K562 (cell line): ENCODE results near the gene VWF. TPM values are rescaled to one million over a fixed set of nuclear protein-coding genes. Genes with fewer than 3 reads are reported as not detected.

Source experiments
- ATAC-seq: fragments of 200-7000 bp; cut with Tn5 transposase; 3 replicates; pipeline ENCODE4 v1.9.1; 2020; ENCODE audit warnings: moderate library complexity
- BruUV-seq: library from RNA; stranded (reverse); fragments of 400-500 nt; replicated peaks from 2 replicates; lab custom pipeline; 2021; lab: Mats Ljungman, UMichigan
- CTCF ChIA-PET: fragments of 300-600 bp; formaldehyde crosslinking; extraction: SDS; loops from one replicate; lab custom pipeline; 2021; ENCODE audit warnings: low intra/inter-chr PET ratio; lab: Yijun Ruan, JAX
- POLR2A ChIA-PET: fragments of 300-600, 350-650 bp; sonication (Branson Sonifier 250); formaldehyde crosslinking; extraction: SDS; loops from one replicate; lab custom pipeline; 2021; ENCODE audit warnings: antibody characterized with exemption, inconsistent platforms; lab: Yijun Ruan, JAX
- DNase-seq, 4 experiments: peaks; one replicate each; pipeline versions ENCODE4 v3.0.0 to v3.0.0-alpha.2; 2011 to 2018; ENCODE audit warnings: low spot score in 3 of 4, mixed read lengths in 3 of 4; ENCODE audit errors: extremely low read depth in 1 of 4
- FAIRE-seq: peaks from 2 replicates; lab custom pipeline; 2011; peaks lifted over from hg19 to GRCh38; lab: Jason Lieb, UNC
- H2AFZ ChIP-seq: 2 replicates; pipeline ENCODE4 v1.6.0; 2011; ENCODE audit warnings: low read depth, low read length, control low read depth, inconsistent platforms
- H3K27ac ChIP-seq: fragments of 200-600 bp; 3 replicates; pipeline ENCODE4 v1.8.0; 2011; ENCODE audit warnings: low read depth, mild to moderate bottlenecking, control low read depth, inconsistent platforms, low read length, moderate library complexity, mixed read lengths; ENCODE audit errors: extremely low read depth
- H3K27me3 ChIP-seq, 2 experiments: fragments of 300-600 bp in 1 of 2; 2 replicates in 1 of 2; 3 replicates in 1 of 2; pipeline versions ENCODE4 v1.6.0 to v1.8.0; 2011; ENCODE audit warnings: inconsistent platforms in 2 of 2, low read length in 2 of 2, mild to moderate bottlenecking in 1 of 2, mixed read lengths in 1 of 2, moderate library complexity in 1 of 2; ENCODE audit not compliant: control insufficient read depth in 2 of 2, insufficient read depth in 2 of 2
- H3K36me3 ChIP-seq: fragments of 300-600 bp; 3 replicates; pipeline ENCODE4 v1.8.0; 2011; ENCODE audit warnings: mild to moderate bottlenecking, low read length, inconsistent platforms; ENCODE audit not compliant: control insufficient read depth, insufficient read depth
- H3K4me1 ChIP-seq, 2 experiments: fragments of 200-600 bp in 1 of 2; replicated peaks in 1 of 2; 2 replicates in 1 of 2; 3 replicates in 1 of 2; pipeline versions ENCODE4 v1.5.1 to v1.8.0; 2011; ENCODE audit warnings: inconsistent platforms in 2 of 2, low read length in 2 of 2, mild to moderate bottlenecking in 1 of 2, mixed read lengths in 1 of 2, moderate library complexity in 1 of 2; ENCODE audit not compliant: control insufficient read depth in 2 of 2, insufficient read depth in 2 of 2
- H3K4me2 ChIP-seq: 2 replicates; pipeline ENCODE4 v1.6.1; 2011; ENCODE audit warnings: low read length, control low read depth, inconsistent platforms, mixed read lengths; ENCODE audit not compliant: insufficient read depth
- H3K4me3 ChIP-seq: fragments of 200-600 bp; sonication (generic), shearing (Covaris generic); 2 replicates; pipeline ENCODE4 v1.5.1; 2016; ENCODE audit warnings: control low read depth, inconsistent platforms
- H3K79me2 ChIP-seq: fragments of 200-600 bp; 3 replicates; pipeline ENCODE4 v1.8.0; 2011; ENCODE audit warnings: low read length, inconsistent platforms; ENCODE audit not compliant: control insufficient read depth, insufficient read depth
- H3K9ac ChIP-seq, 2 experiments: 2 replicates each; pipeline versions ENCODE4 v1.6.0 to v1.6.1; 2011; ENCODE audit warnings: low read depth in 2 of 2, low read length in 2 of 2, control low read depth in 1 of 2, inconsistent platforms in 1 of 2, mild to moderate bottlenecking in 1 of 2, mixed read lengths in 1 of 2; ENCODE audit not compliant: insufficient read depth in 1 of 2
- H3K9me1 ChIP-seq: one replicate; pipeline ENCODE4 v1.6.0; 2011; ENCODE audit warnings: inconsistent platforms, mild to moderate bottlenecking, low read length, moderate library complexity; ENCODE audit not compliant: control insufficient read depth, insufficient read depth
- H3K9me3 ChIP-seq: replicated peaks from 2 replicates; pipeline ENCODE4 v1.5.1; 2011; ENCODE audit warnings: low read depth, low read length, inconsistent platforms; ENCODE audit not compliant: control insufficient read depth, insufficient read depth
- H4K20me1 ChIP-seq: replicated peaks from 2 replicates; pipeline ENCODE4 v1.6.1; 2011; ENCODE audit warnings: low read length, inconsistent platforms, mixed read lengths; ENCODE audit not compliant: control insufficient read depth, insufficient read depth
- BCL6 ChIP-seq: fragments of 250-450 bp; sonication (Bioruptor Pico); IDR thresholded peaks from 2 replicates; pipeline ENCODE4 v1.4.0; 2020
- CBX8 ChIP-seq: fragments of 200-600 bp; sonication (generic); IDR thresholded peaks from 2 replicates; pipeline ENCODE4 v1.6.1; 2012; ENCODE audit warnings: borderline replicate concordance, mixed run types, low read depth, mild to moderate bottlenecking, moderate library complexity, mixed read lengths, low read length, control low read depth, inconsistent platforms; ENCODE audit not compliant: poor library complexity, severe bottlenecking; ENCODE audit errors: extremely low read depth
- E4F1 ChIP-seq: fragments of 250-450 bp; sonication (Bioruptor Pico); IDR thresholded peaks from 2 replicates; pipeline ENCODE4 v1.5.0; 2021; ENCODE audit warnings: mild to moderate bottlenecking, borderline replicate concordance
- ESRRA ChIP-seq: fragments of 450-650 bp; IDR thresholded peaks from 2 replicates; pipeline ENCODE4 v1.6.1; 2014; ENCODE audit warnings: low read depth, mild to moderate bottlenecking, moderate library complexity, borderline replicate concordance
- HCFC1 ChIP-seq: IDR thresholded peaks from 2 replicates; pipeline ENCODE4 v1.6.1; 2012; ENCODE audit warnings: low read depth, low read length, improper control_type of control experiment
- TAF9B ChIP-seq: fragments of 450-650 bp; IDR thresholded peaks from 2 replicates; pipeline ENCODE4 v1.6.1; 2018; ENCODE audit warnings: mild to moderate bottlenecking; ENCODE audit not compliant: partially characterized antibody
- WGBS: fragments of 100-300 bp; shearing (Covaris generic); methylation state at CpG from one replicate; pipeline ENCODE4 v1.1.6; 2016; ENCODE audit warnings: low coverage, mixed read lengths; ENCODE audit not compliant: insufficient coverage; ENCODE audit errors: missing lambda C conversion rate; 5-methylcytosine and 5-hydroxymethylcytosine counted together
- in situ Hi-C: fragments of 300-500 bp; cut with MboI; formaldehyde crosslinking; loops from 4 replicates; pipeline ENCODE4 v1.15.0; 2018; ENCODE audit warnings: inconsistent platforms, mixed read lengths
- intact Hi-C: fragments of 100-400 bp; cut with micrococcal nuclease; formaldehyde crosslinking; loops from 2 replicates; pipeline ENCODE4 v1.14.2; 2022
- polyA plus RNA-seq, 8 experiments: library from polyadenylated mRNA; depleted of rRNA in 4 of 8; stranded (reverse) in 5 of 8; unstranded in 3 of 8; fragments of >200 nt; fragmentation: Nextera tagmentation in 2 of 8; fragmentation: Illumina TruSeq in 1 of 8; extraction: Ambion mirVana in 2 of 8; extraction: Trizol in 1 of 8; gene quantifications; 2 replicates each; pipeline versions ENCODE4 v1.2.1 to v1.2.3, GENCODE V29; 2011 to 2014; ENCODE audit warnings: inconsistent platforms in 1 of 8, missing spikeins in 1 of 8
- total RNA-seq, 7 experiments: library from RNA; depleted of rRNA in 6 of 7; stranded (reverse); fragments of >200 nt in 6 of 7; fragmentation: Illumina TruSeq in 2 of 7; extraction: Trizol in 2 of 7; gene quantifications; 2 replicates each; pipeline versions ENCODE4 v1.2.1 to v1.2.3, GENCODE V29; 2011 to 2021; ENCODE audit warnings: low replicate concordance in 1 of 7

The VWF gene
- total and polyA plus RNA-seq, 9 of the 15 experiments (the other 6 are each of a cell fraction or from before 2014, with no cell fraction given) = 0.53 TPM; not detected in 8

GRCh38 chr12:5923751-5924150, 200.7 kb downstream of the VWF start:
- H2AFZ ChIP-seq = no peak overlapping the region
- TF ChIP-seq E4F1 (CRISPR knock-in tag) = no peak
- TF ChIP-seq CBX8 = no peak
- TF ChIP-seq TAF9B = no peak
- no peak for TF ChIP-seq BCL6 (CRISPR knock-in tag)
- no peak for TF ChIP-seq HCFC1
- TF ChIP-seq ESRRA = no peak
- ChIA-PET POLR2A (no interaction called here), CTCF (no interaction called here)
- WGBS = 0% methylated on average over 3 of the region's 5 CpGs
- H3K27ac ChIP-seq = no peak overlapping the region
- in situ Hi-C loops = no loop called here
- intact Hi-C loops = no loop called here
- ATAC-seq = no peak
- no peak overlapping the region for H3K9ac ChIP-seq
- H3K4me2 ChIP-seq = no peak overlapping the region
- no peaks in the 10 kb centered on the region for H3K79me2 ChIP-seq
- no peak for DNase-seq
- no peaks in the 10 kb centered on the region for H3K9me3 ChIP-seq
- H3K4me3 ChIP-seq = no peak overlapping the region
- no peak for FAIRE-seq
- no peaks in the 10 kb centered on the region for H3K4me1 ChIP-seq
- BruUV-seq = no TSS peak
- H3K36me3 ChIP-seq = no peaks in the 10 kb centered on the region
- peaks cover 4% of the 10 kb centered on the region; the same call in 1 of the 2 replicates for H4K20me1 ChIP-seq
- no peaks in the 10 kb centered on the region for H3K9me1 ChIP-seq
- H3K27me3 ChIP-seq = peaks cover 0 to 28% of the 10 kb centered on the region in 2 experiments; a peak in 4 of 5 replicates
